Measurements from ENCODE around the gene KRT6A.

The KRT6A gene

DNA sequence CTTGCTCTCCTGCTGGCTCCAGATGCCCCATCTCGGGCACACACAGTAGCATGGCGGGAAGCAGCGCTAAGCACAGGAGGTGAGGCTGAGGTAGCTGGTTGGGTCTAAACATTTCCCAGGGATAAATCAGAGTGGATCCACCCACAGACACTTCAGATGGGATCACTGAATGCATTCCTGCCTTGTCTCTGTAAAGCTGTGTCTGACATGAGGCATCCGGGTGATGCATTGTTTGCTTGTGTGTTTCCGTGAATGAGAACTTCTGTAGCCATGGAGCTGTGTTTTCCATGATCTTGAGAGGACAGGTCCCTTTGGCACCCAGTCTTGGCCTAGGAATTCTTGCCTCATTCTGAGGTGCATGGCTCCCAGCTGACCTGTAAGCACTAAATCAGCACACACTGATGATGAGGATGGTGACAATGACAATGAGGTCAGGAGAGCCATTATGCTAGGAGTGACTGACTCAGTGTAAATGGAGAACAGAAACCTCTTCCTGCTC lies 52.2 kb downstream of the KRT6A start:
- Histone ChIP-seq H3K27ac (ENCODE audit: low read depth, low read length) (peak overlapping the region; percentile 39), H3K4me1 (ENCODE audit: control insufficient read depth, insufficient read depth, low read length) (peaks cover 8% of the 10 kb centered on the region)

GRCh38 chr12:52439845-52440244 lies 53.2 kb downstream of the KRT6A start:
- no peak overlapping the region for H3K9ac ChIP-seq (ENCODE audit: low read depth, low read length)
- no peak overlapping the region for H3K27ac ChIP-seq (ENCODE audit: low read depth, low read length)

More for the DNA sequence above, 52.2 kb downstream of the KRT6A start:
- H3K9ac ChIP-seq (ENCODE audit: low read depth, low read length), result no peak overlapping the region
- no peaks in the 10 kb centered on the region for H3K9me3 ChIP-seq (ENCODE audit: control insufficient read depth, insufficient read depth, low read length)
- no peaks in the 10 kb centered on the region for H3K36me3 ChIP-seq (ENCODE audit: control insufficient read depth, insufficient read depth, low read length)
- no peaks in the 10 kb centered on the region for H3K27me3 ChIP-seq (ENCODE audit: control insufficient read depth, insufficient read depth, low read length)
- H3K4me3 ChIP-seq (ENCODE audit: low read depth, low read length), result no peak overlapping the region

DNA sequence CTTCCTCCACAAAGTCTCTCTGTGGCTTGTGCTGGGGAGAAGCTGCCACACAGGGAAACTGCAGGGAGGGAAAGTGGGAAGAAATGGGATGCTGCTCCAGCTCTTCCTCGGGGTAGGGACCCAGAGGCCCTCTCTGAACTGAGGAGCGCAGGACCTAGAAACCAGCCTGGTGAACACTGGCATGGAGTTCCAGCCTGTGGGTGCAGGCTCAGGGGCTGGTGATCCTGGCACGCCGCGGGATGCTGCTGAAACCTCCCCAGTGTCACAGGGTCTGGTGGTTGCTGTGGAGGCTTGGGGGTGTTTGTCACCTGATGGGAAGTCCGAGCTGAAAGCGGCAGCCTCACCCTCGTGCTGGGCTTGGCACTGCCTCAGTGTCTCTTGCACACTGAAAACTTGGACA lies 53.6 kb downstream of the KRT6A start:
- Histone ChIP-seq H3K4me3 (ENCODE audit: low read depth, low read length) (no peak overlapping the region), H3K36me3 (ENCODE audit: control insufficient read depth, insufficient read depth, low read length) (no peaks in the 10 kb centered on the region), H3K9ac (ENCODE audit: low read depth, low read length) (no peak overlapping the region), H3K27ac (ENCODE audit: low read depth, low read length) (no peak overlapping the region), H3K27me3 (ENCODE audit: control insufficient read depth, insufficient read depth, low read length) (no peaks in the 10 kb centered on the region), H3K9me3 (ENCODE audit: control insufficient read depth, insufficient read depth, low read length) (no peaks in the 10 kb centered on the region), H3K4me1 (ENCODE audit: control insufficient read depth, insufficient read depth, low read length) (peaks cover 8% of the 10 kb centered on the region)

More at GRCh38 chr12:52439845-52440244, 53.2 kb downstream of the KRT6A start:
- no peak overlapping the region for H3K4me3 ChIP-seq (ENCODE audit: low read depth, low read length)
- no peaks in the 10 kb centered on the region for H3K27me3 ChIP-seq (ENCODE audit: control insufficient read depth, insufficient read depth, low read length)
- peaks cover 8% of the 10 kb centered on the region for H3K4me1 ChIP-seq (ENCODE audit: control insufficient read depth, insufficient read depth, low read length)
- H3K9me3 ChIP-seq (ENCODE audit: control insufficient read depth, insufficient read depth, low read length), result no peaks in the 10 kb centered on the region
- no peaks in the 10 kb centered on the region for H3K36me3 ChIP-seq (ENCODE audit: control insufficient read depth, insufficient read depth, low read length)

- H3K27ac ChIP-seq (ENCODE audit: low read depth, low read length), result no peak overlapping the region
- H3K36me3 ChIP-seq (ENCODE audit: control insufficient read depth, insufficient read depth, low read length), result no peaks in the 10 kb centered on the region
- H3K4me3 ChIP-seq (ENCODE audit: low read depth, low read length), result no peak overlapping the region
- H3K9me3 ChIP-seq (ENCODE audit: control insufficient read depth, insufficient read depth, low read length), result no peaks in the 10 kb centered on the region
- no peak overlapping the region for H3K9ac ChIP-seq (ENCODE audit: low read depth, low read length)
- H3K4me1 ChIP-seq (ENCODE audit: control insufficient read depth, insufficient read depth, low read length), result peaks cover 8% of the 10 kb centered on the region
- no peaks in the 10 kb centered on the region for H3K27me3 ChIP-seq (ENCODE audit: control insufficient read depth, insufficient read depth, low read length)
Observed at GRCh38 chr12:52438305-52439301, 54.5 kb downstream of the KRT6A start.

DNA sequence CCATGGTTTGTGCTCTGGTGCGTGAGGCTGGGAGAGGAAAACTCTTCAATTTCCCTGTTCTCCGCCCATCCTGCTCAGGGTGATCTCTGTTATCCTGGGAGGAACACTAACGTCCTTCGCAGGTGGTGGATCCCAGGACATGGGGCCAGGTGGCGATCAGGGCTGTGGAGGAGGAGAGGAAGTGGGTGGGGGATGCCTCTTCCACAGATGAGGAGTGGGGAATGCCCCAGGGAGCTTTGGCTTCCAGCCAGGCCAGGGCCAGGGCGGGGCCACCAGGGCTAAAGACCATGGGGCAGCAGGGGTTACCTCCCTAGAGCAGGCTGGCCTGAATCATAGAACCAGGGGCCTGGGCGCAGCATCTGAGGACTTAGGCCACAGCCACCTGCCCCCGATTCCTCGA lies 55.5 kb downstream of the KRT6A start:
- Histone ChIP-seq H3K9me3 (ENCODE audit: control insufficient read depth, insufficient read depth, low read length) (no peaks in the 10 kb centered on the region), H3K36me3 (ENCODE audit: control insufficient read depth, insufficient read depth, low read length) (no peaks in the 10 kb centered on the region), H3K4me1 (ENCODE audit: control insufficient read depth, insufficient read depth, low read length) (peaks cover 4% of the 10 kb centered on the region), H3K27me3 (ENCODE audit: control insufficient read depth, insufficient read depth, low read length) (no peaks in the 10 kb centered on the region), H3K4me3 (ENCODE audit: low read depth, low read length) (no peak overlapping the region), H3K9ac (ENCODE audit: low read depth, low read length) (no peak overlapping the region), H3K27ac (ENCODE audit: low read depth, low read length) (no peak overlapping the region)
